ENCODE data around the gene GNG13.

DNA sequence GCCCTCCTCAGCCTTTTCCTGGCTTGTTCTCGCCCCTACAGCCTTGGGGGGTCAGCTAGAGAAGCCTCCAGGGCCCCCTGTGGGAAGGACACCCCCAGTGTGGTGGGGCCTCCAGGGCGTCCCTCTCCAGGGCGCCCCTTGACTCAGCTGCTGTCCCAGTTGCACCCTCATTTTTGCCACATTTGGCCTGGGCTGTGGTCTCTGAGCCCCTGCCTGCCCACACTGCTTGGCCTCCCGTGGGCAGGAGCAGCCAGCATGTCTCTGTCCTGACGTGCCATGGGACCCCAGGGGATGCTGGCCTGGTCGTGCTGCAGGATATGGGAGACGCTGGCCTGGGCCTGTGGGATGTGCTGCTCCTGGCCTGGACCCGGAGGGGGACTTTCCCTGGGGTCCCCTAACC is 7.1 kb downstream of the GNG13 start:
- TF ChIP-seq POLR2AphosphoS5 (IDR thresholded peaks at IDR 0.05; ENCODE audit: low read depth) (no peak), GABPA (IDR thresholded peaks at IDR 0.05; ENCODE audit: low read depth) (no peak)
- TF ChIP-seq, protein P1, sequence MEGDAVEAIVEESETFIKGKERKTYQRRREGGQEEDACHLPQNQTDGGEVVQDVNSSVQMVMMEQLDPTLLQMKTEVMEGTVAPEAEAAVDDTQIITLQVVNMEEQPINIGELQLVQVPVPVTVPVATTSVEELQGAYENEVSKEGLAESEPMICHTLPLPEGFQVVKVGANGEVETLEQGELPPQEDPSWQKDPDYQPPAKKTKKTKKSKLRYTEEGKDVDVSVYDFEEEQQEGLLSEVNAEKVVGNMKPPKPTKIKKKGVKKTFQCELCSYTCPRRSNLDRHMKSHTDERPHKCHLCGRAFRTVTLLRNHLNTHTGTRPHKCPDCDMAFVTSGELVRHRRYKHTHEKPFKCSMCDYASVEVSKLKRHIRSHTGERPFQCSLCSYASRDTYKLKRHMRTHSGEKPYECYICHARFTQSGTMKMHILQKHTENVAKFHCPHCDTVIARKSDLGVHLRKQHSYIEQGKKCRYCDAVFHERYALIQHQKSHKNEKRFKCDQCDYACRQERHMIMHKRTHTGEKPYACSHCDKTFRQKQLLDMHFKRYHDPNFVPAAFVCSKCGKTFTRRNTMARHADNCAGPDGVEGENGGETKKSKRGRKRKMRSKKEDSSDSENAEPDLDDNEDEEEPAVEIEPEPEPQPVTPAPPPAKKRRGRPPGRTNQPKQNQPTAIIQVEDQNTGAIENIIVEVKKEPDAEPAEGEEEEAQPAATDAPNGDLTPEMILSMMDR (IDR thresholded peaks at IDR 0.05; ENCODE audit: insufficient read depth, low read length) = no peak
- TF ChIP-seq, protein P2, sequence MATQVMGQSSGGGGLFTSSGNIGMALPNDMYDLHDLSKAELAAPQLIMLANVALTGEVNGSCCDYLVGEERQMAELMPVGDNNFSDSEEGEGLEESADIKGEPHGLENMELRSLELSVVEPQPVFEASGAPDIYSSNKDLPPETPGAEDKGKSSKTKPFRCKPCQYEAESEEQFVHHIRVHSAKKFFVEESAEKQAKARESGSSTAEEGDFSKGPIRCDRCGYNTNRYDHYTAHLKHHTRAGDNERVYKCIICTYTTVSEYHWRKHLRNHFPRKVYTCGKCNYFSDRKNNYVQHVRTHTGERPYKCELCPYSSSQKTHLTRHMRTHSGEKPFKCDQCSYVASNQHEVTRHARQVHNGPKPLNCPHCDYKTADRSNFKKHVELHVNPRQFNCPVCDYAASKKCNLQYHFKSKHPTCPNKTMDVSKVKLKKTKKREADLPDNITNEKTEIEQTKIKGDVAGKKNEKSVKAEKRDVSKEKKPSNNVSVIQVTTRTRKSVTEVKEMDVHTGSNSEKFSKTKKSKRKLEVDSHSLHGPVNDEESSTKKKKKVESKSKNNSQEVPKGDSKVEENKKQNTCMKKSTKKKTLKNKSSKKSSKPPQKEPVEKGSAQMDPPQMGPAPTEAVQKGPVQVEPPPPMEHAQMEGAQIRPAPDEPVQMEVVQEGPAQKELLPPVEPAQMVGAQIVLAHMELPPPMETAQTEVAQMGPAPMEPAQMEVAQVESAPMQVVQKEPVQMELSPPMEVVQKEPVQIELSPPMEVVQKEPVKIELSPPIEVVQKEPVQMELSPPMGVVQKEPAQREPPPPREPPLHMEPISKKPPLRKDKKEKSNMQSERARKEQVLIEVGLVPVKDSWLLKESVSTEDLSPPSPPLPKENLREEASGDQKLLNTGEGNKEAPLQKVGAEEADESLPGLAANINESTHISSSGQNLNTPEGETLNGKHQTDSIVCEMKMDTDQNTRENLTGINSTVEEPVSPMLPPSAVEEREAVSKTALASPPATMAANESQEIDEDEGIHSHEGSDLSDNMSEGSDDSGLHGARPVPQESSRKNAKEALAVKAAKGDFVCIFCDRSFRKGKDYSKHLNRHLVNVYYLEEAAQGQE (IDR thresholded peaks at IDR 0.05; ENCODE audit: insufficient replicate concordance, low read depth) = no peak

Data from HL-60 (cell line).